Subcutaneous adipose tissue (tissue), 4 donors: ENCODE measurements around the gene ZC3H13. TPM values are rescaled to one million over a fixed set of nuclear protein-coding genes. Genes with fewer than 3 reads are reported as not detected.

Experiments used
- CTCF ChIP-seq: fragments of 450-650 bp; IDR thresholded peaks from one replicate; pipeline ENCODE4 v1.5.1; 2016; ENCODE audit warnings: low read depth, mild to moderate bottlenecking, control low read depth, antibody characterized with exemption, moderate library complexity
- total RNA-seq, 4 donors: library from RNA; depleted of rRNA; stranded (reverse); fragments of >200 nt; gene quantifications; one replicate each; pipeline ENCODE4 v1.1.0, GENCODE V29; 2016

ZC3H13 gene
- total RNA-seq, 4 donors from 2014 or later, result 24.6 to 58.9 (median 28.9) TPM

- no peak for TF ChIP-seq CTCF
These were observed 77.2 kb downstream of the ZC3H13 start for GRCh38 chr13:45975337-45975736.

- no peak for TF ChIP-seq CTCF
These were observed 78.0 kb downstream of the ZC3H13 start for GRCh38 chr13:45974500-45974899.

GRCh38 chr13:45967589-45967988, 85.0 kb downstream of the ZC3H13 start:
- no peak for TF ChIP-seq CTCF

- no peak for TF ChIP-seq CTCF
These were observed 85.8 kb downstream of the ZC3H13 start for GRCh38 chr13:45966715-45967114.

- TF ChIP-seq CTCF, result no peak
These were observed 91.1 kb downstream of the ZC3H13 start for GRCh38 chr13:45961468-45961867.

- no peak for TF ChIP-seq CTCF
These were observed 97.4 kb downstream of the ZC3H13 start for GRCh38 chr13:45954836-45955800.

GRCh38 chr13:45953082-45953481, 99.5 kb downstream of the ZC3H13 start:
- no peak for TF ChIP-seq CTCF
